H1 (cell line): Measurements from ENCODE around the gene TRAT1. TPM values are rescaled to one million over a fixed set of nuclear protein-coding genes. Genes with fewer than 3 reads are reported as not detected.

Experiments
- CTCF ChIA-PET: fragments of 300-600 bp; sonication (Branson Sonifier 250); formaldehyde crosslinking; loops from one replicate; lab custom pipeline; 2021; ENCODE audit not compliant: partially characterized antibody; lab: Charles Lee
- POLR2A ChIA-PET: fragments of 300-600 bp; sonication (Branson Sonifier 250); formaldehyde crosslinking; loops from one replicate; lab custom pipeline; 2021; ENCODE audit warnings: inconsistent platforms; ENCODE audit not compliant: partially characterized antibody; lab: Charles Lee
- DNase-seq, 2 experiments: peaks; one replicate each; pipeline versions ENCODE4 v3.0.0 to v3.0.0-alpha.2; 2010 to 2022; ENCODE audit warnings: low spot score in 2 of 2, low read depth in 1 of 2, mixed read lengths in 1 of 2
- FAIRE-seq: peaks from 2 replicates; lab custom pipeline; 2011; peaks lifted over from hg19 to GRCh38; lab: Jason Lieb, UNC
- H2AFZ ChIP-seq: 2 replicates; pipeline ENCODE4 v1.8.1; 2012; ENCODE audit warnings: low read length, inconsistent platforms
- H2AK5ac ChIP-seq: 2 replicates; pipeline ENCODE4 v1.6.1; 2013; ENCODE audit warnings: low read depth, low read length
- H2BK120ac ChIP-seq: replicated peaks from 2 replicates; pipeline ENCODE3; 2013; ENCODE audit warnings: low read depth, low read length, inconsistent platforms
- H2BK12ac ChIP-seq: 2 replicates; pipeline ENCODE4 v1.6.1; 2013; ENCODE audit warnings: low read depth, low read length
- H2BK15ac ChIP-seq: 2 replicates; pipeline ENCODE4 v1.6.1; 2013; ENCODE audit warnings: low read length
- H2BK20ac ChIP-seq: 2 replicates; pipeline ENCODE4 v1.6.1; 2013; ENCODE audit warnings: low read length
- H2BK5ac ChIP-seq: 2 replicates; pipeline ENCODE4 v1.6.1; 2013; ENCODE audit warnings: low read depth, low read length
- H3K14ac ChIP-seq: 2 replicates; pipeline ENCODE4 v1.6.1; 2013; ENCODE audit warnings: inconsistent platforms; ENCODE audit not compliant: insufficient read length
- H3K18ac ChIP-seq: 2 replicates; pipeline ENCODE4 v1.6.1; 2013; ENCODE audit warnings: low read length; ENCODE audit errors: extremely low read depth
- H3K23ac ChIP-seq: 2 replicates; pipeline ENCODE4 v1.6.1; 2013; ENCODE audit warnings: inconsistent platforms; ENCODE audit not compliant: insufficient read length
- H3K23me2 ChIP-seq: 2 replicates; pipeline ENCODE4 v1.6.1; 2013; ENCODE audit warnings: low read depth, low read length
- H3K27ac ChIP-seq: 2 replicates; pipeline ENCODE4 v1.6.1; 2011; ENCODE audit warnings: low read depth, low read length, inconsistent platforms
- H3K27me3 ChIP-seq, 4 experiments: replicated peaks in 1 of 4; 1 replicate in 1 of 4; 2 replicates in 3 of 4; pipeline versions ENCODE4 v1.6.1 to v1.8.1; 2011 to 2013; ENCODE audit warnings: low read length in 3 of 4, mild to moderate bottlenecking in 3 of 4, inconsistent platforms in 2 of 4, mixed read lengths in 2 of 4, moderate library complexity in 1 of 4; ENCODE audit not compliant: control insufficient read depth in 3 of 4, insufficient read depth in 3 of 4; ENCODE audit errors: extremely low read depth in 1 of 4
- H3K36me3 ChIP-seq, 4 experiments: 2 replicates each; pipeline versions ENCODE4 v1.6.1 to v1.8.1; 2011 to 2013; ENCODE audit warnings: mild to moderate bottlenecking in 4 of 4, low read length in 3 of 4, moderate library complexity in 2 of 4, control low read depth in 1 of 4, inconsistent platforms in 1 of 4; ENCODE audit not compliant: insufficient read depth in 4 of 4, control insufficient read depth in 2 of 4
- H3K4ac ChIP-seq: replicated peaks from 2 replicates; pipeline ENCODE3; 2013; ENCODE audit warnings: low read length, low read depth, mixed read lengths, inconsistent platforms; ENCODE audit not compliant: insufficient read length
- H3K4me1 ChIP-seq, 4 experiments: replicated peaks in 1 of 4; 1 replicate in 1 of 4; 2 replicates in 3 of 4; pipeline versions ENCODE4 v1.6.1 to v1.8.1; 2011 to 2013; ENCODE audit warnings: low read length in 3 of 4, inconsistent platforms in 2 of 4, mixed read lengths in 1 of 4; ENCODE audit not compliant: insufficient read depth in 4 of 4, control insufficient read depth in 3 of 4
- H3K4me2 ChIP-seq, 2 experiments: 2 replicates each; pipeline versions ENCODE4 v1.6.1 to v1.8.1; 2011 to 2013; ENCODE audit warnings: low read depth in 2 of 2, low read length in 2 of 2, control low read depth in 1 of 2, inconsistent platforms in 1 of 2, mild to moderate bottlenecking in 1 of 2; ENCODE audit not compliant: insufficient read depth in 1 of 2
- H3K4me3 ChIP-seq, 4 experiments: fragments of 200-600, 300-600 bp in 1 of 4; sonication (generic), shearing (Covaris generic), sonication (Bioruptor Twin) in 1 of 4; 2 replicates each; pipeline versions ENCODE4 v1.5.1 to v1.8.1; 2011 to 2016; ENCODE audit warnings: low read length in 4 of 4, low read depth in 3 of 4, control low read depth in 2 of 4, inconsistent platforms in 2 of 4, mild to moderate bottlenecking in 2 of 4, mixed read lengths in 1 of 4, moderate library complexity in 1 of 4; ENCODE audit not compliant: insufficient read depth in 2 of 4; ENCODE audit errors: extremely low read depth in 1 of 4
- H3K56ac ChIP-seq: replicated peaks from 2 replicates; pipeline ENCODE3; 2013; ENCODE audit warnings: low read depth, mild to moderate bottlenecking, mixed read lengths, low read length, inconsistent platforms; ENCODE audit not compliant: insufficient read length
- H3K79me1 ChIP-seq: 2 replicates; pipeline ENCODE4 v1.6.1; 2013; ENCODE audit warnings: low read depth, low read length, control low read depth
- H3K79me2 ChIP-seq, 2 experiments: 2 replicates each; pipeline versions ENCODE4 v1.6.1 to v1.8.1; 2012 to 2013; ENCODE audit warnings: low read length in 2 of 2, mild to moderate bottlenecking in 2 of 2, inconsistent platforms in 1 of 2; ENCODE audit not compliant: insufficient read depth in 2 of 2, control insufficient read depth in 1 of 2
- H3K9ac ChIP-seq, 4 experiments: replicated peaks in 1 of 4; 1 replicate in 1 of 4; 2 replicates in 3 of 4; pipeline versions ENCODE4 v1.6.1 to v1.8.1; 2011 to 2013; ENCODE audit warnings: low read depth in 3 of 4, low read length in 3 of 4, control low read depth in 2 of 4, mild to moderate bottlenecking in 2 of 4, moderate library complexity in 2 of 4, inconsistent platforms in 1 of 4; ENCODE audit errors: extremely low read depth in 1 of 4
- H3K9me3 ChIP-seq, 2 experiments: 2 replicates each; pipeline versions ENCODE4 v1.6.1 to v1.8.1; 2012 to 2013; ENCODE audit warnings: mild to moderate bottlenecking in 2 of 2, moderate library complexity in 2 of 2, control low read depth in 1 of 2, inconsistent platforms in 1 of 2, low read depth in 1 of 2, low read length in 1 of 2, mixed read lengths in 1 of 2; ENCODE audit not compliant: insufficient read depth in 2 of 2
- H4K20me1 ChIP-seq, 2 experiments: replicated peaks in 1 of 2; 2 replicates each; pipeline versions ENCODE3 to v1.8.1; 2011 to 2013; ENCODE audit warnings: inconsistent platforms in 2 of 2, low read length in 2 of 2, mild to moderate bottlenecking in 1 of 2; ENCODE audit not compliant: insufficient read depth in 2 of 2, control insufficient read depth in 1 of 2
- H4K5ac ChIP-seq: 2 replicates; pipeline ENCODE4 v1.6.1; 2013; ENCODE audit warnings: low read length, low read depth, mixed read lengths, inconsistent platforms; ENCODE audit not compliant: insufficient read length
- H4K8ac ChIP-seq: 2 replicates; pipeline ENCODE4 v1.8.0; 2013; ENCODE audit warnings: mild to moderate bottlenecking, moderate library complexity, low read length, inconsistent platforms; ENCODE audit not compliant: insufficient read depth; ENCODE audit errors: extremely low read depth
- H4K91ac ChIP-seq: replicated peaks from 2 replicates; pipeline ENCODE3; 2013; ENCODE audit warnings: low read length, mixed read lengths, inconsistent platforms; ENCODE audit not compliant: insufficient read length
- BRCA1 ChIP-seq: IDR thresholded peaks from 2 replicates; pipeline ENCODE4 v1.6.1; 2012; ENCODE audit warnings: low read depth, low read length, improper control_type of control experiment
- CBX5 ChIP-seq: fragments of 300-800, 300-1000 bp; sonication (generic); IDR thresholded peaks from 2 replicates; pipeline ENCODE4 v1.7.1; 2016; ENCODE audit warnings: antibody characterized with exemption, low read length, low read depth
- CEBPB ChIP-seq: IDR thresholded peaks from 2 replicates; pipeline ENCODE4 v1.6.1; 2012; ENCODE audit warnings: low read depth, low read length
- CREB1 ChIP-seq: IDR thresholded peaks from 2 replicates; pipeline ENCODE4 v1.6.1; 2012; ENCODE audit warnings: inconsistent platforms
- EP300 ChIP-seq, 2 experiments: IDR thresholded peaks; 1 replicate in 1 of 2; 2 replicates in 1 of 2; pipeline ENCODE4 v1.6.1; 2011 to 2012; ENCODE audit warnings: low read depth in 2 of 2, low read length in 2 of 2, mild to moderate bottlenecking in 2 of 2, borderline replicate concordance in 1 of 2, inconsistent platforms in 1 of 2, moderate library complexity in 1 of 2
- JUN ChIP-seq: IDR thresholded peaks from 2 replicates; pipeline ENCODE4 v1.6.1; 2011; ENCODE audit warnings: low read depth, mild to moderate bottlenecking, improper control_type of control experiment, low read length
- KDM1A ChIP-seq: fragments of 200-600, 300-600 bp; sonication (generic); IDR thresholded peaks from 2 replicates; pipeline ENCODE4 v1.7.1; 2016; ENCODE audit warnings: mild to moderate bottlenecking, low read length, borderline replicate concordance
- PHF8 ChIP-seq: fragments of 200-600 bp; sonication (generic); conservative IDR thresholded peaks from 2 replicates; pipeline ENCODE4 v1.7.1; 2012; ENCODE audit warnings: low read depth, mild to moderate bottlenecking, inconsistent platforms, low read length, moderate library complexity
- SIN3A ChIP-seq, 2 experiments: IDR thresholded peaks in 1 of 2; conservative IDR thresholded peaks in 1 of 2; 2 replicates each; pipeline ENCODE4 v1.6.1; 2011 to 2012; ENCODE audit warnings: low read length in 2 of 2, improper control_type of control experiment in 1 of 2, low read depth in 1 of 2, mild to moderate bottlenecking in 1 of 2
- SIRT6 ChIP-seq: IDR thresholded peaks from one replicate; pipeline ENCODE4 v1.7.1; 2012; ENCODE audit warnings: low read length, inconsistent platforms
- TCF12 ChIP-seq: IDR thresholded peaks from 2 replicates; pipeline ENCODE4 v1.6.1; 2011; ENCODE audit warnings: low read depth, mild to moderate bottlenecking, low read length
- YY1 ChIP-seq: IDR thresholded peaks from 2 replicates; pipeline ENCODE4 v1.6.1; 2011; ENCODE audit warnings: low read depth, mild to moderate bottlenecking, low read length
- WGBS, 2 experiments: shearing (Covaris generic) in 1 of 2; methylation state at CpG; one replicate each; pipeline versions ENCODE4 v1.1.6 to v1.1.7; 2013 to 2015; ENCODE audit warnings: low lambda C conversion rate in 2 of 2, mixed read lengths in 2 of 2, inconsistent platforms in 1 of 2, low coverage in 1 of 2, missing lambda C conversion rate in 1 of 2; ENCODE audit not compliant: insufficient replicate concordance in 2 of 2, insufficient coverage in 1 of 2, insufficient read length in 1 of 2; ENCODE audit errors: extremely low coverage in 1 of 2, missing lambda C conversion rate in 1 of 2; 5-methylcytosine and 5-hydroxymethylcytosine counted together
- polyA plus RNA-seq, 7 experiments: library from polyadenylated mRNA; depleted of rRNA in 3 of 7; stranded (reverse) in 5 of 7; unstranded in 2 of 7; fragments of >200 nt in 5 of 7; fragments of 200-250 nt in 2 of 7; gene quantifications; 1 replicate in 5 of 7; 2 replicates in 1 of 7; 4 replicates in 1 of 7; pipeline versions ENCODE4 v1.2.1 to v1.2.3, GENCODE V29; 2011 to 2013; ENCODE audit warnings: missing spikeins in 2 of 7, mixed read lengths in 2 of 7
- total RNA-seq: library from RNA; stranded (reverse); fragmentation: NEBNext Ultra II Directional; extraction: Animal tissue kit (Norgen Biotek cat#: 25700); gene quantifications from 2 replicates; pipeline ENCODE4 v1.2.1, GENCODE V29; 2021
- TF ChIP-seq, protein P1 (sequence below): IDR thresholded peaks from 2 replicates; pipeline ENCODE4 v1.6.1; 2011; ENCODE audit warnings: low read length, improper control_type of control experiment

The TRAT1 gene
- total and polyA plus RNA-seq, 2 of the 8 experiments (the other 6 are each of a cell fraction or from before 2014, with no cell fraction given): not detected

DNA sequence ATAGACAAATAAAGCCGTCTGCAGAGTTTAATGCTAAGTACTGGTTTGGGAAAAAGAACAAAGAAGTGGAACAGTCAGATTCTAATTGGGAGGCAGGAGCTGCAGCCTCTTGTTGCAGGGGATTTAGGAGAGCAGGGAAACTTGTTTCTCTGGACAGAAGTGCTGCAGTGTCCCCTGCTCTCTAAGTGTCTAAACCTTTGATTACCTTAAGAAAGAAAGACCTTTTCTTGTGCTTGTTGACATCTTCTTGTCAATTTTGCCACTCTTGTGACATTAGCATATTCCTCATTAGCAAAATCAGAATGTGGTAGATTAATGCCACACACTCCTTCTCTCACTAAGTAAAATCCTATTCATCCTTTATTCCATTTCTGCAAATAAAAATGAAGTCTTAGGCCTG, 38.8 kb downstream of the TRAT1 start:
- peak; percentile 19 for FAIRE-seq
- no peak for TF ChIP-seq CREB1
- TF ChIP-seq KDM1A: no peak
- TF ChIP-seq YY1: no peak
- TF ChIP-seq JUN: no peak
- no peak for TF ChIP-seq PHF8
- TF ChIP-seq SIRT6: no peak
- TF ChIP-seq SIN3A (conservative IDR thresholded peaks at IDR 0.05 in 1 of 2, IDR thresholded peaks at IDR 0.05 in 1 of 2; ENCODE audit: low read depth in 1 of 2, low read length in 2 of 2): no peak
- TF ChIP-seq BRCA1: no peak
- TF ChIP-seq CEBPB: no peak
- no peak for TF ChIP-seq CBX5
- TF ChIP-seq, protein P1, sequence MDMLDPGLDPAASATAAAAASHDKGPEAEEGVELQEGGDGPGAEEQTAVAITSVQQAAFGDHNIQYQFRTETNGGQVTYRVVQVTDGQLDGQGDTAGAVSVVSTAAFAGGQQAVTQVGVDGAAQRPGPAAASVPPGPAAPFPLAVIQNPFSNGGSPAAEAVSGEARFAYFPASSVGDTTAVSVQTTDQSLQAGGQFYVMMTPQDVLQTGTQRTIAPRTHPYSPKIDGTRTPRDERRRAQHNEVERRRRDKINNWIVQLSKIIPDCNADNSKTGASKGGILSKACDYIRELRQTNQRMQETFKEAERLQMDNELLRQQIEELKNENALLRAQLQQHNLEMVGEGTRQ: no peak
- no peak for TF ChIP-seq EP300 (IDR thresholded peaks at IDR 0.05; ENCODE audit: borderline replicate concordance in 1 of 2, low read depth in 2 of 2, low read length in 2 of 2)
- TF ChIP-seq TCF12: no peak
- no peaks in the 10 kb centered on the region for H3K23me2 ChIP-seq
- ChIA-PET POLR2A (no interaction called here), CTCF (no interaction called here)
- H3K27me3 ChIP-seq: no peaks in the 10 kb centered on the region
- H2BK5ac ChIP-seq: no peak overlapping the region
- H2BK15ac ChIP-seq: no peak overlapping the region
- no peaks in the 10 kb centered on the region for H4K20me1 ChIP-seq
- H3K4me1 ChIP-seq: peaks cover 0 to 5% (median 0%) of the 10 kb centered on the region in 4 experiments; a peak in 1 of 7 replicates
- H3K79me1 ChIP-seq: no peaks in the 10 kb centered on the region
- no peaks in the 10 kb centered on the region for H3K79me2 ChIP-seq
- peaks cover 0 to 7% of the 10 kb centered on the region in 2 experiments; a peak in 1 of 4 replicates for H3K9me3 ChIP-seq
- no peak overlapping the region for H3K27ac ChIP-seq
- H4K5ac ChIP-seq: no peak overlapping the region
- no peak overlapping the region for H3K4me3 ChIP-seq
- H3K4me2 ChIP-seq: no peak overlapping the region
- H3K14ac ChIP-seq: no peak overlapping the region
- H3K4ac ChIP-seq: no peak overlapping the region
- H2BK20ac ChIP-seq: no peak overlapping the region
- H2AFZ ChIP-seq: peak overlapping the region; percentile 29; the same call in 1 of the 2 replicates
- H3K18ac ChIP-seq: no peak overlapping the region
- H3K56ac ChIP-seq: no peak overlapping the region
- no peak overlapping the region for H3K9ac ChIP-seq
- no peak overlapping the region for H2AK5ac ChIP-seq
- 59% methylated on average over 1 of the region's 1 CpG; no CpG with 5 or more reads in 1 of the 2 experiments for WGBS, 2 experiments
- no peak overlapping the region for H4K8ac ChIP-seq
- H3K23ac ChIP-seq: no peak overlapping the region
- no peaks in the 10 kb centered on the region for H3K36me3 ChIP-seq
- H4K91ac ChIP-seq: no peak overlapping the region
- no peak overlapping the region for H2BK12ac ChIP-seq
- no peak for DNase-seq
- no peak overlapping the region for H2BK120ac ChIP-seq
